ENCODE measurements around the gene LEFTY2. TPM values are rescaled to one million over a fixed set of nuclear protein-coding genes. Genes with fewer than 3 reads are reported as not detected.
"Not testable (repeated sequence)": the region's sequence is repeated elsewhere in the genome, so short reads cannot be mapped to it uniquely, and the experiment has no call there.

Gene LEFTY2
- total RNA-seq, 2 experiments from 2014 or later = 0.10 TPM; not detected in 1

DNA sequence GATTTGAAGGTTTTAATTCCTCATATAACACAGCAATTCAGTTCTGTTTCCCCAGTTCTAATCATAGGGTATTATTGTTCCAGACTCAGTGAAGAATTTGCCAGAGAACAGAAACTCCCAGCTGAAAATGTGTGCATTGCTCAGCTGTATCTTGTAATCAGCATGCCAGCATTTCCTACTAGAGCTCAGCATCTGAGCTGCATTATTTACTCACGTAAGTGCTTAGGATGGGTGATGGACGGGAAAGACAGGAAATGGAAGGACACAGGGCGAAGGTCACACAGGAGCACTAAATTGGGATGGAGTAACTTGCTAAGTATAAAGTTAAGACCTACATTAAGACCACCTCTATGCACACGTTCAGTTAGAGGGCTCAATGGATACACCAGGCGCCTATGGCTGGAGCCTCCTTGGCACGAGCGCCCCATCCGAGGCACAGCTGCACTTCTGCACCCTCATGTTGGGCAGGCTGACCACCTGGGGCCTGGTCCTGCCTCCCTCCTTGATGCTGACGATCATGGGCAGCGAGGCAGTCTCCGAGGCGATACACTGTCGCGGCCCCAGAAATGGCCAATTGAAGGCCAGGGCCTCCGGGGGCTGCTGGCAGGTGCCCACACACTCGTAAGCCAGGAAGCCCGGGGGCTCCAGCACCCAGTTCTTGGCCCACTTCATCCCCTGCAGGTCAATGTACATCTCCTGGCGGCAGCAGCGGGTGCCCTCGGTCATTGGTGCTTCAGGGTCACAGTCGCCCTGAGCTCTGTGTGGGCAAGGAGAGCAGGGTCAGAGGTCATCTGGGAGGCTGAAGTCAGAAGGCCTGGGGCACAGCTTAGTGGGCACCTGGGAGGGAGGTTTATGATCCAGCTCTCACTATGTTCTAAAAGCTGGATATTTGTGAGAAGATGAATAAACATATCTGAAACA is 3.7 kb downstream of the LEFTY2 start:
- H3K9me3 Mint-ChIP-seq = no peaks in the 10 kb centered on the region
- H3K36me3 Mint-ChIP-seq (ENCODE audit: low read depth) = no peaks in the 10 kb centered on the region
- intact Hi-C loops (cut with micrococcal nuclease) = no loop called here
- no peak overlapping the region for H3K4me3 Mint-ChIP-seq
- H3K27me3 Mint-ChIP-seq (ENCODE audit: low read depth) = no peaks in the 10 kb centered on the region
- no peaks in the 10 kb centered on the region for H3K4me1 Mint-ChIP-seq (ENCODE audit: low read depth)
- CTCF ChIA-PET = interaction anchor here (1.0 to 1.3 kb wide), 3 partner anchors 13 to 38 kb away, joined by 3 to 5 read pairs (median 4); partner anchors contain the start of gene PYCR2
- no peak for DNase-seq
- no peak overlapping the region for H3K27ac Mint-ChIP-seq

DNA sequence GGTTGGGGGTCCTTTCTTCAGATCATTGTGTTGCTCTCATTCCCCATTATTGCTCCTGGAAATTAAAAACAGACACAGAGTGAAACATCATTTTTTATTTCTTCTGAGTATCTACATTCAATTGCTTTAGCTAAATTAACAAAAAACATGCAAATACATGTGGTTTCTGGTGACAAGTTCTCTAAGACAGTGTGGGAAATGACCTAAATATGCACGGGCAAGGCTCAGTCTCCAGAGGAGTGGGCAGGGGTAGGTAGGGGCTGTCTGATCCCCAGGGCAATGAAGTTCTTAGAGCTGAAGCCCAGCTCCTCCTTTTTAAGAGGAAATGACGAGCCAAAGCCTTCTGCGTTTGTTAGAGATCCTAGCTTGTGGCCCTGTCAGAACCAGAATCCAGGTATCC is 4.5 kb downstream of the LEFTY2 start:
- Mint-ChIP-seq H3K4me3 (no peak overlapping the region), H3K4me1 (ENCODE audit: low read depth) (no peaks in the 10 kb centered on the region)

DNA sequence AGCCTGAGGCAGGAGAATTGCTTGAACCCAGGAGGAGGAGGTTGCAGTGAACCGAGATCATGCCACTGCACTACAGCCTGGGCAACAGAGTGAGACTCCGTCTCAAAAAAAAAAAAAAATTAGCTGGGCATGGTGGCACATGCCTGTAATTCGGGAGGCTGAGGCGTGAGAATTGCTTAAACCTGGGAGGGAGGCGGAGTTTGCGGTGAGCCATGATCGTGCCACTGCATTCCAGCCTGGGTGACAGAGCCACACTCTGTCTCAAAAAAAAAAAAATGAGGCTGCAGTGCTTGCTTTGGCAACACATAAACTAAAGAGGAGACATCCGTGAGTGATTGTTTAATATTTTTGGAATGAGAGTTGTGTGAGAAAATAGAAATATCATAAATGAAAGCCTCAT is 4.9 kb downstream of the LEFTY2 start:
- intact Hi-C loops (cut with micrococcal nuclease); H3K9me3 Mint-ChIP-seq; H3K27ac Mint-ChIP-seq; DNase-seq; H3K27me3 Mint-ChIP-seq (ENCODE audit: low read depth); H3K4me3 Mint-ChIP-seq; H3K36me3 Mint-ChIP-seq (ENCODE audit: low read depth); H3K4me1 Mint-ChIP-seq (ENCODE audit: low read depth): not testable (repeated sequence)
- CTCF ChIA-PET = interaction anchor here (1.0 kb wide), 1 partner anchor 461 kb away, joined by 3 read pairs; no protein-coding TSS in a partner anchor

More for the DNA sequence above, 4.5 kb downstream of the LEFTY2 start:
- no peaks in the 10 kb centered on the region for H3K36me3 Mint-ChIP-seq (ENCODE audit: low read depth)
- CTCF ChIA-PET = interaction anchor here (1.0 kb wide), 1 partner anchor 462 kb away, joined by 3 read pairs; no protein-coding TSS in a partner anchor
- H3K27ac Mint-ChIP-seq = no peak overlapping the region
- no peaks in the 10 kb centered on the region for H3K9me3 Mint-ChIP-seq
- DNase-seq = no peak
- H3K27me3 Mint-ChIP-seq (ENCODE audit: low read depth) = no peaks in the 10 kb centered on the region
- intact Hi-C loops (cut with micrococcal nuclease) = no loop called here

DNA sequence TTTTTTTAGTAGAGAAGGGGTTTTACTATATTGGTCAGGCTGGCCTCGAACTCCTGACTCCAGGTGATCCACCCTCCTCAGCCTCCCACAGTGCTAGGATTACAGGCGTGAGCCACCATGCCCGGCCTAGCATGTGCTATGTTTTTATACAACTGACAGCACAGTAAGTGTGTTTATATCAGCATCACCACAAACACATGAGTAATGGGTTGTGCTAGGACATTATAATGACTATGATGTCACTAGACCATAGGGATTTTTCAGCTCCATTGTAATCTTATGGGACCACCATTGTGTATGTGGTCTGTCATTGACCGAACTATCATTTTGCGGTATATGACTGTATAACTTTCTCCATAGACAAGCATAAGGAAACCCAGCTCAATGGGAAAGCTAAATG is 6.3 kb downstream of the LEFTY2 start:
- Mint-ChIP-seq H3K4me3 (no peak overlapping the region), H3K4me1 (ENCODE audit: low read depth) (no peaks in the 10 kb centered on the region), H3K36me3 (ENCODE audit: low read depth) (no peaks in the 10 kb centered on the region), H3K9me3 (no peaks in the 10 kb centered on the region), H3K27me3 (ENCODE audit: low read depth) (no peaks in the 10 kb centered on the region), H3K27ac (no peak overlapping the region)
- CTCF ChIA-PET = interaction anchor here (0.6 to 1.0 kb wide), 3 partner anchors 17 to 460 kb away, joined by 4 to 5 read pairs (median 4); no protein-coding TSS in a partner anchor
- intact Hi-C loops (cut with micrococcal nuclease) = no loop called here
- DNase-seq = no peak

DNA sequence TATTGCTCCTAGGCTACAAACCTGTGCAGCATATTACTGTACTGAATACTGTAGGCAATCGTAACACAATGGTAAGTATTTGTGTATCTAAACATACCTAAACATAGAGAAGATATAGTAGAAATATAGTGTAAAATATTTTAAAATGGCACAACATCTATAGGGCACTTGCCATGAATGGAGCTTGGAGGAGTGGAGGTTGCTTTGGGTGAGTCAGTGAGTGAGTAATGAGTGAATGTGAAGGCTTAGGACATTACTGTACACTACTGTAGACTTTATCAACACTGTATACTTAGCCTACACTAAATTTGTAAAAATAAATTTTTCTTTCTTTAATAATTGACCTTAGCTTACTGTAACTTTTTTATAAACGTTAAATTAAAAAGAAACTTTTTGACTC is 7.9 kb downstream of the LEFTY2 start:
- H3K4me1 Mint-ChIP-seq (ENCODE audit: low read depth) = peaks cover 13% of the 10 kb centered on the region
- H3K9me3 Mint-ChIP-seq = no peaks in the 10 kb centered on the region
- H3K36me3 Mint-ChIP-seq (ENCODE audit: low read depth) = no peaks in the 10 kb centered on the region
- CTCF ChIA-PET = interaction anchor here (0.9 kb wide), 1 partner anchor 48 kb away, joined by 4 read pairs; no protein-coding TSS in a partner anchor
- no peak overlapping the region for H3K27ac Mint-ChIP-seq
- no peak for DNase-seq
- no peaks in the 10 kb centered on the region for H3K27me3 Mint-ChIP-seq (ENCODE audit: low read depth)
- no peak overlapping the region for H3K4me3 Mint-ChIP-seq
- intact Hi-C loops (cut with micrococcal nuclease) = no loop called here

DNA sequence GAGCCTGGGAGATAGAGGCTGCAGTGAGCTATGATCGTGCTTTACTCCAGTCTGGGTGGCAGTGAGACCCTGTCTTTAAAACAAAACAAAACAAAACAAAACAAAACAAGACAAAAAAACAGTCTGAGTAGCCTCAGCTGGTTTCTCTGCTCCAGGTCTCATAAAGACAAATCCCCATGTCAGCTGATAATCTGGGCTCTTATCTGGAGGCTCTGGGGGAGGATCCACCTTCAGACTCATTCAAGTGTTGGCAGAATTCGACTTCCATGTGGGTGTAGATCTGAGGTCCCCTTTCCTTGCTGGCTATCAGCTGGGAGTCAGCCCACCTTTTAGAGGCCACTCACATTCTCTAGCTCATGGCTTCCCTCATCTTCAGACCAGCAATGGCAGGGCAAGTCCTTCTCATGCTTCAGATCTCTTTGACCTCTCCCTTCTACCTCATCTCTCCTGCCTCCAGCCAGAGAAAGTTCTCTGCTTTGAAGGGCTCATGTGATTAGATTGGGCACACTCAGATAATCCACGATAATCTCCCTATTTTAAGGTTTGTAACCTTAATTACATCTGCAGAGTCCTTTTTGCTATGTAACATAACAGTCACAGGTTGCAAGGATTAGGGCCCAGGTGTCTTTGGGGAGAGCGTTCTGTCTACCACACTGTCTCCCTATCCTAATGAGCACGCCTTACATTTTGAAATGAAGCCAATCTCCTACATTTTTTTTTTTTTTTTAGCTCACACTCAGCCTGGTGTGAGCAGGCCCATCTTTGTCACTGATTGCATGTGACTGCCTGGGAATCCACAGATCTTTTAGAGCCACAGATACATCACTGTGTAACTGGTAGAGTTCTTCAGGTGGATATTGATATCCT is 9.5 kb downstream of the LEFTY2 start:
- Mint-ChIP-seq H3K27ac (no peak overlapping the region), H3K4me1 (ENCODE audit: low read depth) (peaks cover 21% of the 10 kb centered on the region)

DNA sequence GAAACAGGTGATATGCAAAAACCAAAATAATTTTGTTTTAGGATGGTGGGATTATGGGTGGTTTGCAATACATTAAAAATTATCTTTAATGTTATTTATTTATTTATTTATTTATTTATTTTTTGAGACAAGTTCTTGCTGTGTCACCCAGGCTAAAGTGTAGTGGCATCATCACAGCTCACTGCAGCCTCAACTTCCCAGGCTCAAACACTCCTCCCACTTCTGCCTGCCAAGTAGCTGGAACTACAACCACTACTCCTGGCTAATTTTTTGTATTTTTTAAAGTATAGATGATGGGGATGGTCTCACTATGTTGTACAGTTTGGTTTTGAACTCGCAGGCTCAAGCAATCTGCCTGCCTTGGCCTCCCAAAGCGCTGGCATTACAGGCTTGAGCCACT is 10.5 kb downstream of the LEFTY2 start:
- Mint-ChIP-seq H3K4me3 (no peak overlapping the region), H3K36me3 (ENCODE audit: low read depth) (no peaks in the 10 kb centered on the region), H3K27ac (no peak overlapping the region), H3K9me3 (no peaks in the 10 kb centered on the region), H3K27me3 (ENCODE audit: low read depth) (no peaks in the 10 kb centered on the region), H3K4me1 (ENCODE audit: low read depth) (peaks cover 22% of the 10 kb centered on the region)
- DNase-seq = no peak
- intact Hi-C loops (cut with micrococcal nuclease) = no loop called here
- CTCF ChIA-PET = interaction anchor here (0.8 to 1.2 kb wide), 3 partner anchors 13 to 57 kb away, joined by 3 to 5 read pairs (median 3); no protein-coding TSS in a partner anchor

More for the DNA sequence above, 9.5 kb downstream of the LEFTY2 start:
- no peaks in the 10 kb centered on the region for H3K9me3 Mint-ChIP-seq
- DNase-seq = no peak
- intact Hi-C loops (cut with micrococcal nuclease) = no loop called here
- CTCF ChIA-PET = interaction anchor here (0.6 to 1.2 kb wide), 6 partner anchors 12 to 612 kb away, joined by 3 to 5 read pairs (median 3); no protein-coding TSS in a partner anchor
- H3K4me3 Mint-ChIP-seq = no peak overlapping the region
- H3K36me3 Mint-ChIP-seq (ENCODE audit: low read depth) = no peaks in the 10 kb centered on the region
- no peaks in the 10 kb centered on the region for H3K27me3 Mint-ChIP-seq (ENCODE audit: low read depth)

DNA sequence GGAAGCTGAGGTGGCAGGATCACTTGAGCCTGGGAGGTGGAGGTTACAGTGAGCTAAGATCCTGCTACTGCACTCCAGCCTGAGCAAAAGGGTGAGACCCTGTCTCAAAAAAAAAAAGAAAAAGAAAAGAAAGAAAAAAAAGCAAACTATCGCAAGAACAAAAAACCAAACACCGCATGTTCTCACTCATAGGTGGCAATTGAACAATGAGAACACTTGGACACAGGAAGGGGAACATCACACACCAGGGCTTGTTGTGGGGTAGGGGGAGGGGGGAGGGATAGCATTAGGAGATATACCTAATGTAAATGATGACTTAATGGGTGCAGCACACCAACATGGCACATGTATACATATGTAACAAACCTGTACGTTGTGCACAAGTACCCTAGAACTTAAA is 11.6 kb downstream of the LEFTY2 start:
- H3K9me3 Mint-ChIP-seq; DNase-seq; H3K4me3 Mint-ChIP-seq; intact Hi-C loops (cut with micrococcal nuclease); H3K27me3 Mint-ChIP-seq (ENCODE audit: low read depth); H3K36me3 Mint-ChIP-seq (ENCODE audit: low read depth): not testable (repeated sequence)
- Mint-ChIP-seq H3K4me1 (ENCODE audit: low read depth) (peaks cover 26% of the 10 kb centered on the region), H3K27ac (peak overlapping the region; percentile 92)
- CTCF ChIA-PET = interaction anchor here (0.6 to 1.7 kb wide), 4 partner anchors 18 to 152 kb away, joined by 3 to 4 read pairs (median 3); partner anchors contain the start of gene SRP9

DNA sequence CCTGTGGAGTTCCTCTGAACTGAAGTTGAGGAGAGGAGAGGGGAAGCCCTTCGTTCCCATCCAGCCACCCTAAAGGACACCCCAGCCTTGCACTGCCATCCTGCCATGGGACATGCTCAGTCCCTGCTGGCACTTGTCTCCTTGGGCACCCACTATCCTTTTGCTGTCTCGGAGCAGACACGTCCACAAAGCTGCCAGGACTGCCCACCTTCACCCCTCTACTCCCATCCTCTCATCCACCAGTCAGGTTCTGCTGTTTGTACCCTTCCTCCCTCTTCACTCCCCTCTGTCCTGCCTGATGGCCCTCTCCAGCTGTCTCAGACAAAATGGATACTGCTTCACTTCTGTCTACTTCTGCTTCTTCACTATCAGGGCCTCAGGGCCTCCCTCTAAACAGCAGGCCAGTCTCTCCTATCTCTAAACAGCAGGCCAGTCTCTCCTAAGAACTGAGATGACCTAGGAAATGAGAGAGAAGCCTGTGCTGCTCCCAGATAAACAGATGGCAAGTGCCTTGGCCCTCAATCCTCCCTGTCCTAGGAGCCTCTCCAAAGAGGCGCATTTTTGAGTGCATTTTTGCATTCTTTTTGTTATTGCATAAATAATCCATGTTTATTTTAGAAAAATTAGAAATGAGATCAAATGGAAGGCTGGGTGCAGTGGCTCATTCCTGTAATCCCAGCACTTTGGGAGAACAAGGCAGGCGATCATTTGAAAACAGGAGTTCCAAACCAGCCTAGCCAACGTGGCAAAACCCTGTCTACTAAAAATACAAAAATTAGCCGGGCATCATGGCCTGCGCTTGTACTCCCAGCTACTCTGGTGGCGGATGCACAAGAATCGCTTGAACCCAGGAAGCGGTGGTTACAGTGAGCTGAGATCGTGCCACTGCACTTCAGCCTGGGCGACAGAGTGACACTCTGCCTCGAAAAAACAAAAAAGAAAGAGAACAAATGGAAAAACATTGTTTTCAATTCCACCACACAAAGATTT is 12.5 kb downstream of the LEFTY2 start:
- peak overlapping the region; percentile 28 for H3K4me3 Mint-ChIP-seq
- H3K4me1 Mint-ChIP-seq (ENCODE audit: low read depth) = peaks cover 26% of the 10 kb centered on the region

DNA sequence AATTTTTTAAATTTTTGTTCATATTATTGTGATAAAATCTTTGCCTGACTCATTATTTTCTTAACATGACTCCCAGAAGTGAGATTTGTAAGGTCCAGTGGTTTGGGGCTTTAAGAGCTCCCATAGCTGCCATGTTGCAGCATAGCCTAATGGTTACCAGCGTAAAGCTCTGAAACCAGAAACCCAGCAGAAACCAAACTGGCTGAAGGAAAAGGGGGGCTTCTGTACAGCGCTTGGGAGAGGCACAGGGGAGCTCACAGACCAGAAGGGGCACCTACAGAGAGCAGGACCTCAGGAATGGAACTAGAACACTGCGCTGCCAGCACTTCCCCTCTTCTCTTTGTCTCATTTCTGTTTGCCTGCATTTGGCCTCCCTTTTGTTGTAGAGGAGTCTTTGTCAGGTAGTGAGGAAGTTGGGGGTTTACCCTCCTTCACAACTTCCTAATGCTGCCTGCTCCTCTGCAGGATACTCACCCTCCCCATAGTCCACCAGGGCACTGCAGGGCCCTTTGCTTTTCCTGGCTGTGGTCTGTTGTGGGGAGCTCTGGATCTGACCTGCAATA is 14.4 kb downstream of the LEFTY2 start:
- Mint-ChIP-seq H3K4me1 (ENCODE audit: low read depth) (peaks cover 39% of the 10 kb centered on the region), H3K4me3 (peak overlapping the region; percentile 12), H3K9me3 (no peaks in the 10 kb centered on the region), H3K27ac (peak overlapping the region; percentile 51), H3K27me3 (ENCODE audit: low read depth) (no peaks in the 10 kb centered on the region), H3K36me3 (ENCODE audit: low read depth) (peaks cover 8% of the 10 kb centered on the region)
- intact Hi-C loops (cut with micrococcal nuclease) = no loop called here
- CTCF ChIA-PET = interaction anchor here (1.0 kb wide), 1 partner anchor 36 kb away, joined by 3 read pairs; no protein-coding TSS in a partner anchor
- DNase-seq = no peak

More for the DNA sequence above, 12.5 kb downstream of the LEFTY2 start:
- no peaks in the 10 kb centered on the region for H3K27me3 Mint-ChIP-seq (ENCODE audit: low read depth)
- H3K27ac Mint-ChIP-seq = peak overlapping the region; percentile 92
- CTCF ChIA-PET = interaction anchor here (0.7 to 1.7 kb wide), 3 partner anchors 17 to 504 kb away, joined by 3 to 4 read pairs (median 3); partner anchors contain the start of gene SRP9
- H3K9me3 Mint-ChIP-seq = no peaks in the 10 kb centered on the region
- peak; percentile 51 for DNase-seq
- intact Hi-C loops (cut with micrococcal nuclease) = no loop called here
- peaks cover 3% of the 10 kb centered on the region for H3K36me3 Mint-ChIP-seq (ENCODE audit: low read depth)
